Chondrocyte (in vitro differentiated cells): ENCODE results near the gene TBCA. TPM values are rescaled to one million over a fixed set of nuclear protein-coding genes. Genes with fewer than 3 reads are reported as not detected.
"Not testable (repeated sequence)": the region's sequence is repeated elsewhere in the genome, so short reads cannot be mapped to it uniquely, and the experiment has no call there.

Experiments
- DNase-seq: peaks from one replicate; pipeline ENCODE4 v3.0.0; 2021; ENCODE audit warnings: mixed read lengths, low spot score
- H3K27ac Mint-ChIP-seq: one replicate; pipeline ENCODE4 v1.8.0; 2021; ENCODE audit warnings: mild to moderate bottlenecking, moderate library complexity, mixed read lengths; ENCODE audit not compliant: unreplicated experiment
- H3K27me3 Mint-ChIP-seq: 2 replicates; pipeline ENCODE4 v1.8.0; 2021; ENCODE audit warnings: low read depth, mixed read lengths
- H3K36me3 Mint-ChIP-seq: 2 replicates; pipeline ENCODE4 v1.8.0; 2021; ENCODE audit warnings: low read depth, mixed read lengths
- H3K4me1 Mint-ChIP-seq: 2 replicates; pipeline ENCODE4 v1.8.0; 2021; ENCODE audit warnings: low read depth, mild to moderate bottlenecking, mixed read lengths
- H3K4me3 Mint-ChIP-seq: one replicate; pipeline ENCODE4 v1.8.0; 2021; ENCODE audit warnings: mild to moderate bottlenecking, moderate library complexity, mixed read lengths; ENCODE audit not compliant: unreplicated experiment
- H3K9me3 Mint-ChIP-seq: 2 replicates; pipeline ENCODE4 v1.8.0; 2021; ENCODE audit warnings: low read depth, mixed read lengths
- total RNA-seq: library from RNA; stranded (reverse); gene quantifications from 3 replicates; pipeline ENCODE4 v1.2.1, GENCODE V29; 2021
- TF ChIP-seq, protein P1 (sequence below): fragments of 200-600 bp; sonication (generic); IDR thresholded peaks from 2 replicates; pipeline ENCODE4 v1.5.0; 2021; ENCODE audit warnings: antibody characterized with exemption, mild to moderate bottlenecking, moderate library complexity

TBCA gene
- total RNA-seq, 1 donor from 2014 or later = 163 TPM

GRCh38 chr5:77718934-77719610 lies 57.1 kb downstream of the TBCA start:
- Mint-ChIP-seq H3K4me3 (no peak overlapping the region), H3K4me1 (peaks cover 21% of the 10 kb centered on the region), H3K27me3 (no peaks in the 10 kb centered on the region), H3K36me3 (no peaks in the 10 kb centered on the region), H3K9me3 (no peaks in the 10 kb centered on the region), H3K27ac (no peak overlapping the region)
- TF ChIP-seq, protein P1, sequence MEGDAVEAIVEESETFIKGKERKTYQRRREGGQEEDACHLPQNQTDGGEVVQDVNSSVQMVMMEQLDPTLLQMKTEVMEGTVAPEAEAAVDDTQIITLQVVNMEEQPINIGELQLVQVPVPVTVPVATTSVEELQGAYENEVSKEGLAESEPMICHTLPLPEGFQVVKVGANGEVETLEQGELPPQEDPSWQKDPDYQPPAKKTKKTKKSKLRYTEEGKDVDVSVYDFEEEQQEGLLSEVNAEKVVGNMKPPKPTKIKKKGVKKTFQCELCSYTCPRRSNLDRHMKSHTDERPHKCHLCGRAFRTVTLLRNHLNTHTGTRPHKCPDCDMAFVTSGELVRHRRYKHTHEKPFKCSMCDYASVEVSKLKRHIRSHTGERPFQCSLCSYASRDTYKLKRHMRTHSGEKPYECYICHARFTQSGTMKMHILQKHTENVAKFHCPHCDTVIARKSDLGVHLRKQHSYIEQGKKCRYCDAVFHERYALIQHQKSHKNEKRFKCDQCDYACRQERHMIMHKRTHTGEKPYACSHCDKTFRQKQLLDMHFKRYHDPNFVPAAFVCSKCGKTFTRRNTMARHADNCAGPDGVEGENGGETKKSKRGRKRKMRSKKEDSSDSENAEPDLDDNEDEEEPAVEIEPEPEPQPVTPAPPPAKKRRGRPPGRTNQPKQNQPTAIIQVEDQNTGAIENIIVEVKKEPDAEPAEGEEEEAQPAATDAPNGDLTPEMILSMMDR = no peak
- DNase-seq = no peak

- peaks cover 11% of the 10 kb centered on the region for H3K36me3 Mint-ChIP-seq
- H3K4me1 Mint-ChIP-seq = peaks cover 10% of the 10 kb centered on the region
- TF ChIP-seq, protein P1 = no peak
- H3K27ac Mint-ChIP-seq = no peak overlapping the region
- no peak overlapping the region for H3K4me3 Mint-ChIP-seq
- H3K9me3 Mint-ChIP-seq = no peaks in the 10 kb centered on the region
- H3K27me3 Mint-ChIP-seq = no peaks in the 10 kb centered on the region
- no peak for DNase-seq
These were observed 66.0 kb downstream of the TBCA start for GRCh38 chr5:77709993-77710685.

DNA sequence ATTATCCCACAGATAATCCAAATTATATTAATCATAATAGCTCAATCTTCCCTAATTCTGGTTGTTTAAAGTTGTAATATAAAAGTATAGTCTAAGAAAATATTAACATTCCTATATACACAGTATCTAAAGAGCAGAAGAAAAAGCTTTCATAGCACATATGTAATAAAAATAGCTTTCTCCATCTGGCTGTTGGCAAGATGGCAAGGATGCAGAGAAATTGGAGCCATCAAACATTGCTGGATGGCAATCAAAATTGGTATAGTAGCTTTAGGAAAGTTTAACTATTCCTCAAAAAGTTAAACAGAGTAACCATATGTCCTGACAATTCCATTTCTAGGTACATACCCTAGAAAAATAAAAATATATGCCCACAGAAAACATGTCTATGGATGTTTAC lies 66.8 kb downstream of the TBCA start:
- no peaks in the 10 kb centered on the region for H3K27me3 Mint-ChIP-seq
- no peaks in the 10 kb centered on the region for H3K9me3 Mint-ChIP-seq
- TF ChIP-seq, protein P1 = no peak
- no peak overlapping the region for H3K27ac Mint-ChIP-seq
- peaks cover 12% of the 10 kb centered on the region for H3K36me3 Mint-ChIP-seq
- no peak for DNase-seq
- H3K4me1 Mint-ChIP-seq = peaks cover 5% of the 10 kb centered on the region
- no peak overlapping the region for H3K4me3 Mint-ChIP-seq

DNA sequence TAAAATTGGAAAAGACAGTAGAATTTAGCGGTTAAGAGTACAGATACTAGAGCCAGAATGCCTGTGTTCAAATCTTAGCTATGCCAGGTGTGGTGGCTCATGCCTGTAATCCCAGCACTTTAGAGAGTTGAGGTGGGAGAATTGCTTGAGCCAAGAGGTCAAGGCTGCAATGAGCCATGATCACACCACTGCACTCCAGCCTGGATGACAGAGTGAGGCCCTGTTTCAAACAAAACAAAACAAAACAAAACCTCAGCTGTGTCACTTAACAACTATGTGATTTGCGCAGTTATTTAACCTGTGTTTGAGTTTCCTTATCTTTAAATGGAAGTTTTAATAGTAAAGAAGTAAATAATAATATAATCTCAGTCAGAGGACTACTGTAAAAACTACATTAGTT lies 68.3 kb downstream of the TBCA start:
- H3K36me3 Mint-ChIP-seq = peaks cover 20% of the 10 kb centered on the region
- H3K27me3 Mint-ChIP-seq = no peaks in the 10 kb centered on the region
- TF ChIP-seq, protein P1 = no peak
- H3K27ac Mint-ChIP-seq = no peak overlapping the region
- H3K9me3 Mint-ChIP-seq = no peaks in the 10 kb centered on the region
- no peak for DNase-seq
- no peak overlapping the region for H3K4me3 Mint-ChIP-seq
- peaks cover 5% of the 10 kb centered on the region for H3K4me1 Mint-ChIP-seq

DNA sequence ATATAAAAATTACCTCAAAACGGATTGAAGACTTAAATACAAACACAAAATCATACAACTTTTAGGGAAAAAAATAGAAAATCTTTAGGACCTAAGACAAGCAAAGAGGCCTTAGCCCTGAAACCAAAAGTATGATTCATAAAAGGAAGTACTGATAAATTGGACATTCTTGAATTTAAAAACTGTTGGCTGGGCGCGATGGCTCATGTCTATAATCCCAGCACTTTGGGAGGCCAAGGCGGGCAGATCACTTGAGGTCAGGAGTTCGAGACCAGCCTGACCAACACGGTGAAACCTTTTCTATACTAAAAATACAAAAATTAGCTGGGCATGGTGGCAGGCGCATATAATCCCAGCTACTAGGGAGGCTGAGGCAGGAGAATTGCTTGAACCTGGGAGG lies 76.6 kb downstream of the TBCA start:
- peaks cover 17% of the 10 kb centered on the region for H3K4me1 Mint-ChIP-seq
- H3K9me3 Mint-ChIP-seq, DNase-seq, H3K4me3 Mint-ChIP-seq, H3K27me3 Mint-ChIP-seq: not testable (repeated sequence)
- H3K27ac Mint-ChIP-seq = peak overlapping the region; percentile 32
- H3K36me3 Mint-ChIP-seq = peaks cover 17% of the 10 kb centered on the region
